GM21576 (cell line): ENCODE data around the gene ZNF768.
"Not testable (repeated sequence)": the region's sequence is repeated elsewhere in the genome, so short reads cannot be mapped to it uniquely, and the experiment has no call there.

Experiments
- ATAC-seq: cut with Tn5 transposase; IDR thresholded peaks from one replicate; pipeline ENCODE4 v1.9.1; 2021; ENCODE audit warnings: mild to moderate bottlenecking, moderate library complexity; ENCODE audit not compliant: unreplicated experiment

ZNF768 gene

GRCh38 chr16:30515275-30515674 lies 11.1 kb downstream of the ZNF768 start:
- ATAC-seq = no peak

GRCh38 chr16:30511509-30511908 lies 14.9 kb downstream of the ZNF768 start:
- no peak for ATAC-seq

- no peak for ATAC-seq
Observed at GRCh38 chr16:30510376-30510938, 15.9 kb downstream of the ZNF768 start.

GRCh38 chr16:30509081-30509765 lies 17.1 kb downstream of the ZNF768 start:
- ATAC-seq = no peak

GRCh38 chr16:30503403-30504296 lies 22.7 kb downstream of the ZNF768 start:
- ATAC-seq = no peak

- ATAC-seq = no peak
Observed at GRCh38 chr16:30499284-30499683, 27.1 kb downstream of the ZNF768 start.

- ATAC-seq = no peak
Observed at GRCh38 chr16:30494709-30495108, 31.7 kb downstream of the ZNF768 start.

GRCh38 chr16:30493941-30494488 lies 32.4 kb downstream of the ZNF768 start:
- no peak for ATAC-seq

GRCh38 chr16:30491744-30492308 lies 34.5 kb downstream of the ZNF768 start:
- ATAC-seq = no peak

- ATAC-seq = no peak
Observed at GRCh38 chr16:30491229-30491628, 35.1 kb downstream of the ZNF768 start.

GRCh38 chr16:30490210-30490609 lies 36.2 kb downstream of the ZNF768 start:
- no peak for ATAC-seq

- no peak for ATAC-seq
Observed at GRCh38 chr16:30488764-30489605, 37.4 kb downstream of the ZNF768 start.

- ATAC-seq = no peak
Observed at GRCh38 chr16:30485818-30486436, 40.4 kb downstream of the ZNF768 start.

- no peak for ATAC-seq
Observed at GRCh38 chr16:30484887-30485286, 41.5 kb downstream of the ZNF768 start.

GRCh38 chr16:30482366-30482765 lies 44.0 kb downstream of the ZNF768 start:
- ATAC-seq = no peak

- no peak for ATAC-seq
Observed at GRCh38 chr16:30481381-30481780, 45.0 kb downstream of the ZNF768 start.

- no peak for ATAC-seq
Observed at GRCh38 chr16:30478766-30479478, 47.4 kb downstream of the ZNF768 start.

GRCh38 chr16:30477773-30478172 lies 48.6 kb downstream of the ZNF768 start:
- not testable (repeated sequence) for ATAC-seq

GRCh38 chr16:30476991-30477390 lies 49.4 kb downstream of the ZNF768 start:
- ATAC-seq = no peak
